Upper lobe of right lung (tissue), 1 donor: ENCODE results near the gene TMEM126A. TPM values are rescaled to one million over a fixed set of nuclear protein-coding genes. Genes with fewer than 3 reads are reported as not detected.

Experiments
- ATAC-seq: fragments of 200-7000 bp; cut with Tn5 transposase; one replicate; pipeline ENCODE4 v1.9.1; 2020; ENCODE audit warnings: mild to moderate bottlenecking, moderate library complexity
- DNase-seq: peaks from one replicate; pipeline ENCODE4 v3.0.0-alpha.2; 2020
- H3K27ac ChIP-seq: fragments of 200-600 bp; one replicate; pipeline ENCODE4 v1.8.0; 2022
- H3K27me3 ChIP-seq: fragments of 200-600 bp; one replicate; pipeline ENCODE4 v1.8.0; 2022; ENCODE audit warnings: mild to moderate bottlenecking
- H3K36me3 ChIP-seq: fragments of 200-600 bp; one replicate; pipeline ENCODE4 v1.8.0; 2022
- H3K4me1 ChIP-seq: fragments of 200-600 bp; one replicate; pipeline ENCODE4 v1.8.0; 2022
- H3K4me3 ChIP-seq: fragments of 200-600 bp; one replicate; pipeline ENCODE4 v1.8.0; 2022; ENCODE audit warnings: mild to moderate bottlenecking
- H3K9me3 ChIP-seq: fragments of 200-600 bp; one replicate; pipeline ENCODE4 v1.8.0; 2022
- intact Hi-C: fragments of 100-400 bp; cut with DNase I; formaldehyde crosslinking; loops from one replicate; pipeline ENCODE4 v1.11.0; 2022
- total RNA-seq: library from RNA; stranded (reverse); fragmentation: NEBNext Ultra II Directional; extraction: Animal tissue kit (Norgen Biotek cat#: 25700); gene quantifications from one replicate; pipeline ENCODE4 v1.2.1, GENCODE V29; 2021
- TF ChIP-seq, protein P1 (sequence below): fragments of 200-600 bp; IDR thresholded peaks from one replicate; pipeline ENCODE4 v1.8.0; 2022; ENCODE audit warnings: antibody characterized with exemption
- donor health status: DM: no; HTN: yes; CAD: no; lungs with severe emphysema.

Gene TMEM126A
- total RNA-seq, 1 donor from 2014 or later: 26.1 TPM

DNA sequence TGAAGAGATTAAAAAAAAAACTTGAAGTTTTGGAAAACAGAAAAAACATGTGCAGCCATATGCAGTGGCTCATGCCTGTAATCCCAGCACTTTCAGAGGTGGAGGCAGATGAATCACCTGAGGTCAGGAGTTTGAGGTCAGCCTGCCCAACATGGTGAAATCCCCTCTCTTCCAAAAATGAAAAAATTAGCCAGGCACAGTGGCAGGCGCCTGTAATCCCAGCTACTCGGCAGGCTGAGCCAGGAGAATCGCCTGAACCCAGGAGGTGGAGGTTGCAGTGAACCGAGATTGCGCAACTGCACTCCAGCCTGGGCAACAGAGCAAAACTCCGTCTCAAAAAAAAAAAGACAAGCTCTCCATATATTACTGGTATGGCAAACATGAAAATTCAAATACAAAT lies 28.3 kb upstream of the TMEM126A start:
- ATAC-seq (peak; percentile 24), DNase-seq (peak; percentile 71)
- intact Hi-C loops: no loop called here
- H3K27me3 ChIP-seq: no peaks in the 10 kb centered on the region
- no peaks in the 10 kb centered on the region for H3K36me3 ChIP-seq
- TF ChIP-seq, protein P1, sequence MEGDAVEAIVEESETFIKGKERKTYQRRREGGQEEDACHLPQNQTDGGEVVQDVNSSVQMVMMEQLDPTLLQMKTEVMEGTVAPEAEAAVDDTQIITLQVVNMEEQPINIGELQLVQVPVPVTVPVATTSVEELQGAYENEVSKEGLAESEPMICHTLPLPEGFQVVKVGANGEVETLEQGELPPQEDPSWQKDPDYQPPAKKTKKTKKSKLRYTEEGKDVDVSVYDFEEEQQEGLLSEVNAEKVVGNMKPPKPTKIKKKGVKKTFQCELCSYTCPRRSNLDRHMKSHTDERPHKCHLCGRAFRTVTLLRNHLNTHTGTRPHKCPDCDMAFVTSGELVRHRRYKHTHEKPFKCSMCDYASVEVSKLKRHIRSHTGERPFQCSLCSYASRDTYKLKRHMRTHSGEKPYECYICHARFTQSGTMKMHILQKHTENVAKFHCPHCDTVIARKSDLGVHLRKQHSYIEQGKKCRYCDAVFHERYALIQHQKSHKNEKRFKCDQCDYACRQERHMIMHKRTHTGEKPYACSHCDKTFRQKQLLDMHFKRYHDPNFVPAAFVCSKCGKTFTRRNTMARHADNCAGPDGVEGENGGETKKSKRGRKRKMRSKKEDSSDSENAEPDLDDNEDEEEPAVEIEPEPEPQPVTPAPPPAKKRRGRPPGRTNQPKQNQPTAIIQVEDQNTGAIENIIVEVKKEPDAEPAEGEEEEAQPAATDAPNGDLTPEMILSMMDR: no peak
- H3K27ac ChIP-seq: no peak overlapping the region
- no peaks in the 10 kb centered on the region for H3K4me1 ChIP-seq
- H3K4me3 ChIP-seq: no peak overlapping the region
- no peaks in the 10 kb centered on the region for H3K9me3 ChIP-seq

GRCh38 chr11:85620256-85620655 lies 27.5 kb upstream of the TMEM126A start:
- H3K27me3 ChIP-seq: no peaks in the 10 kb centered on the region
- ATAC-seq (peak; percentile 69), DNase-seq (no peak)
- no peaks in the 10 kb centered on the region for H3K36me3 ChIP-seq
- TF ChIP-seq, protein P1: no peak
- intact Hi-C loops: no loop called here
- H3K9me3 ChIP-seq: no peaks in the 10 kb centered on the region
- no peaks in the 10 kb centered on the region for H3K4me1 ChIP-seq
- H3K4me3 ChIP-seq: no peak overlapping the region
- no peak overlapping the region for H3K27ac ChIP-seq

DNA sequence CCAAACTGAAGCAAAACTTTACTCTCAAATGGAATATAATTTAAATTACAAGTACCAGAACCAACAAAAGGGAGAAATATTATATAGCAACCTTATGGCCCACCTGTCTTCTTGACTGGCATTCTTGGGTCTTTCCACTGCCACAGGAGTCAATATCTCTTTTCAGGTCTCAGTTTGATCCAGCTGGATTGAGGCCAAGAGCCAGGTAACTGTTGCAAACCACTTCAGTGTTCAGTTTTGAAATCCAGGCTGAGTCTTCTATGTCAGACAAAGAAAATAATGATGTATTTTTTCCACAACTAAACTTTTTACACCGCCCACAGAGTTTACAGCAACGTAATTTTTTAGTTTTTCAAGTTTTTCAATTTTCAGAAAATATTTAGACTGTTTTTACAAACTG lies 21.3 kb upstream of the TMEM126A start:
- TF ChIP-seq, protein P1: no peak
- Histone ChIP-seq H3K4me1 (peaks cover 12% of the 10 kb centered on the region), H3K27me3 (no peaks in the 10 kb centered on the region), H3K4me3 (peak overlapping the region; percentile 92), H3K27ac (peak overlapping the region; percentile 93), H3K36me3 (peaks cover 12% of the 10 kb centered on the region), H3K9me3 (no peaks in the 10 kb centered on the region)
- no peak for DNase-seq
- intact Hi-C loops: no loop called here
- ATAC-seq: no peak

DNA sequence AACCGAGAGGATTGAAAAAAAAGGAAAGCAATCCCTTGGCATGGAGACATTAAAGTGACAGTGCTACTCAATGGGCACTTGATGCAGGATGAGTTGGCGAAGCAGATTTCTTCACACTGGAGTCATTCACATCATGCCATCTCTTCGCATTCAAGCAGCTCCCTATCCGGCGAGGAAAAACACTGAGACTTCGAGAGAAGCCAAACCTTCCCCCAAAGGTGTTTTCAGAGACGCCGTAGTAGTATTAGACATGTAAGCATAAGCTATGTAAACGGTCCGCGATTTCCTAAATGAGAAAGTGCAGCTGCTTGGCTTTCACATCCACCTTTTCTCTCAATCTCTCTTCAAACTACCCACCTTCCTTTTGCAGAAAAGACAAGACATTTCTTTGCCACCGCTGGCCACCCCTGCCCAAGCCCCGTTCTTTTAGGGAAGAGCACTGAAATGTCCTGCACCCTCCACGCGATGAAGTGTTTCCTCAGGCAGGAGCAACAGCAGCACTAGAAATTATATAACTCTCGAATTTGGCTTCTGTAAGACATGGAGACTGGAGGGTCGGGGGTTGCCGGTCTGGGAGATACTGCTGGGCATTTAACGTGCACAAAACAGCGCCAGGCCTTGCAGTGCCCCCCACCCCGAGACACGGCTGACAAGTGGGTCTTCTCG lies 20.3 kb upstream of the TMEM126A start, which contains the start of gene DLG2:
Gene DLG2 (minus strand): TSS at position 13 of the 666 bp plus-strand sequence.
- peak within 1 kb of the TSS; percentile 93 for H3K27ac ChIP-seq
- intact Hi-C loops: no loop called here
- H3K4me1 ChIP-seq: peaks cover 12% of the 10 kb centered on the region
- peak within 1 kb of the TSS; percentile 92 for H3K4me3 ChIP-seq
- peaks cover 20% of the 10 kb centered on the region for H3K36me3 ChIP-seq
- TF ChIP-seq, protein P1: no peak
- ATAC-seq: peak; percentile 0
- no peak for DNase-seq
- no peaks in the 10 kb centered on the region for H3K27me3 ChIP-seq
- no peaks in the 10 kb centered on the region for H3K9me3 ChIP-seq

GRCh38 chr11:85627998-85628770 lies 19.6 kb upstream of the TMEM126A start, which contains the start of gene TMEM126B:
Gene TMEM126B, plus strand, starts transcription at chr11:85628593. Its CDS starts 15 bp downstream, at chr11:85628608.
- Histone ChIP-seq H3K9me3 (no peaks in the 10 kb centered on the region), H3K4me1 (peaks cover 12% of the 10 kb centered on the region), H3K27me3 (no peaks in the 10 kb centered on the region), H3K27ac (peak within 1 kb of the TSS; percentile 93), H3K36me3 (peaks cover 20% of the 10 kb centered on the region), H3K4me3 (peak within 1 kb of the TSS; percentile 92)
- intact Hi-C loops: no loop called here
- DNase-seq: peak; percentile 99
- peak; percentile 99 for ATAC-seq
- TF ChIP-seq, protein P1: no peak
